H1 (cell line): Measurements from ENCODE around the gene CD164. TPM values are rescaled to one million over a fixed set of nuclear protein-coding genes. Genes with fewer than 3 reads are reported as not detected.

Experiments used
- CTCF ChIA-PET: fragments of 300-600 bp; sonication (Branson Sonifier 250); formaldehyde crosslinking; loops from one replicate; lab custom pipeline; 2021; ENCODE audit not compliant: partially characterized antibody; lab: Charles Lee
- POLR2A ChIA-PET: fragments of 300-600 bp; sonication (Branson Sonifier 250); formaldehyde crosslinking; loops from one replicate; lab custom pipeline; 2021; ENCODE audit warnings: inconsistent platforms; ENCODE audit not compliant: partially characterized antibody; lab: Charles Lee
- DNase-seq, 2 experiments: peaks; one replicate each; pipeline versions ENCODE4 v3.0.0 to v3.0.0-alpha.2; 2010 to 2022; ENCODE audit warnings: low spot score in 2 of 2, low read depth in 1 of 2, mixed read lengths in 1 of 2
- FAIRE-seq: peaks from 2 replicates; lab custom pipeline; 2011; peaks lifted over from hg19 to GRCh38; lab: Jason Lieb, UNC
- H2AFZ ChIP-seq: 2 replicates; pipeline ENCODE4 v1.8.1; 2012; ENCODE audit warnings: low read length, inconsistent platforms
- H2AK5ac ChIP-seq: 2 replicates; pipeline ENCODE4 v1.6.1; 2013; ENCODE audit warnings: low read depth, low read length
- H2BK120ac ChIP-seq: replicated peaks from 2 replicates; pipeline ENCODE3; 2013; ENCODE audit warnings: low read depth, low read length, inconsistent platforms
- H2BK12ac ChIP-seq: 2 replicates; pipeline ENCODE4 v1.6.1; 2013; ENCODE audit warnings: low read depth, low read length
- H2BK15ac ChIP-seq: 2 replicates; pipeline ENCODE4 v1.6.1; 2013; ENCODE audit warnings: low read length
- H2BK20ac ChIP-seq: 2 replicates; pipeline ENCODE4 v1.6.1; 2013; ENCODE audit warnings: low read length
- H2BK5ac ChIP-seq: 2 replicates; pipeline ENCODE4 v1.6.1; 2013; ENCODE audit warnings: low read depth, low read length
- H3K14ac ChIP-seq: 2 replicates; pipeline ENCODE4 v1.6.1; 2013; ENCODE audit warnings: inconsistent platforms; ENCODE audit not compliant: insufficient read length
- H3K18ac ChIP-seq: 2 replicates; pipeline ENCODE4 v1.6.1; 2013; ENCODE audit warnings: low read length; ENCODE audit errors: extremely low read depth
- H3K23ac ChIP-seq: 2 replicates; pipeline ENCODE4 v1.6.1; 2013; ENCODE audit warnings: inconsistent platforms; ENCODE audit not compliant: insufficient read length
- H3K23me2 ChIP-seq: 2 replicates; pipeline ENCODE4 v1.6.1; 2013; ENCODE audit warnings: low read depth, low read length
- H3K27ac ChIP-seq: 2 replicates; pipeline ENCODE4 v1.6.1; 2011; ENCODE audit warnings: low read depth, low read length, inconsistent platforms
- H3K27me3 ChIP-seq, 4 experiments: replicated peaks in 1 of 4; 1 replicate in 1 of 4; 2 replicates in 3 of 4; pipeline versions ENCODE4 v1.6.1 to v1.8.1; 2011 to 2013; ENCODE audit warnings: low read length in 3 of 4, mild to moderate bottlenecking in 3 of 4, inconsistent platforms in 2 of 4, mixed read lengths in 2 of 4, moderate library complexity in 1 of 4; ENCODE audit not compliant: control insufficient read depth in 3 of 4, insufficient read depth in 3 of 4; ENCODE audit errors: extremely low read depth in 1 of 4
- H3K36me3 ChIP-seq, 4 experiments: 2 replicates each; pipeline versions ENCODE4 v1.6.1 to v1.8.1; 2011 to 2013; ENCODE audit warnings: mild to moderate bottlenecking in 4 of 4, low read length in 3 of 4, moderate library complexity in 2 of 4, control low read depth in 1 of 4, inconsistent platforms in 1 of 4; ENCODE audit not compliant: insufficient read depth in 4 of 4, control insufficient read depth in 2 of 4
- H3K4ac ChIP-seq: replicated peaks from 2 replicates; pipeline ENCODE3; 2013; ENCODE audit warnings: low read length, low read depth, mixed read lengths, inconsistent platforms; ENCODE audit not compliant: insufficient read length
- H3K4me1 ChIP-seq, 4 experiments: replicated peaks in 1 of 4; 1 replicate in 1 of 4; 2 replicates in 3 of 4; pipeline versions ENCODE4 v1.6.1 to v1.8.1; 2011 to 2013; ENCODE audit warnings: low read length in 3 of 4, inconsistent platforms in 2 of 4, mixed read lengths in 1 of 4; ENCODE audit not compliant: insufficient read depth in 4 of 4, control insufficient read depth in 3 of 4
- H3K4me2 ChIP-seq, 2 experiments: 2 replicates each; pipeline versions ENCODE4 v1.6.1 to v1.8.1; 2011 to 2013; ENCODE audit warnings: low read depth in 2 of 2, low read length in 2 of 2, control low read depth in 1 of 2, inconsistent platforms in 1 of 2, mild to moderate bottlenecking in 1 of 2; ENCODE audit not compliant: insufficient read depth in 1 of 2
- H3K4me3 ChIP-seq, 4 experiments: fragments of 200-600, 300-600 bp in 1 of 4; sonication (generic), shearing (Covaris generic), sonication (Bioruptor Twin) in 1 of 4; 2 replicates each; pipeline versions ENCODE4 v1.5.1 to v1.8.1; 2011 to 2016; ENCODE audit warnings: low read length in 4 of 4, low read depth in 3 of 4, control low read depth in 2 of 4, inconsistent platforms in 2 of 4, mild to moderate bottlenecking in 2 of 4, mixed read lengths in 1 of 4, moderate library complexity in 1 of 4; ENCODE audit not compliant: insufficient read depth in 2 of 4; ENCODE audit errors: extremely low read depth in 1 of 4
- H3K56ac ChIP-seq: replicated peaks from 2 replicates; pipeline ENCODE3; 2013; ENCODE audit warnings: low read depth, mild to moderate bottlenecking, mixed read lengths, low read length, inconsistent platforms; ENCODE audit not compliant: insufficient read length
- H3K79me1 ChIP-seq: 2 replicates; pipeline ENCODE4 v1.6.1; 2013; ENCODE audit warnings: low read depth, low read length, control low read depth
- H3K79me2 ChIP-seq, 2 experiments: 2 replicates each; pipeline versions ENCODE4 v1.6.1 to v1.8.1; 2012 to 2013; ENCODE audit warnings: low read length in 2 of 2, mild to moderate bottlenecking in 2 of 2, inconsistent platforms in 1 of 2; ENCODE audit not compliant: insufficient read depth in 2 of 2, control insufficient read depth in 1 of 2
- H3K9ac ChIP-seq, 4 experiments: replicated peaks in 1 of 4; 1 replicate in 1 of 4; 2 replicates in 3 of 4; pipeline versions ENCODE4 v1.6.1 to v1.8.1; 2011 to 2013; ENCODE audit warnings: low read depth in 3 of 4, low read length in 3 of 4, control low read depth in 2 of 4, mild to moderate bottlenecking in 2 of 4, moderate library complexity in 2 of 4, inconsistent platforms in 1 of 4; ENCODE audit errors: extremely low read depth in 1 of 4
- H3K9me3 ChIP-seq, 2 experiments: 2 replicates each; pipeline versions ENCODE4 v1.6.1 to v1.8.1; 2012 to 2013; ENCODE audit warnings: mild to moderate bottlenecking in 2 of 2, moderate library complexity in 2 of 2, control low read depth in 1 of 2, inconsistent platforms in 1 of 2, low read depth in 1 of 2, low read length in 1 of 2, mixed read lengths in 1 of 2; ENCODE audit not compliant: insufficient read depth in 2 of 2
- H4K20me1 ChIP-seq, 2 experiments: replicated peaks in 1 of 2; 2 replicates each; pipeline versions ENCODE3 to v1.8.1; 2011 to 2013; ENCODE audit warnings: inconsistent platforms in 2 of 2, low read length in 2 of 2, mild to moderate bottlenecking in 1 of 2; ENCODE audit not compliant: insufficient read depth in 2 of 2, control insufficient read depth in 1 of 2
- H4K5ac ChIP-seq: 2 replicates; pipeline ENCODE4 v1.6.1; 2013; ENCODE audit warnings: low read length, low read depth, mixed read lengths, inconsistent platforms; ENCODE audit not compliant: insufficient read length
- H4K8ac ChIP-seq: 2 replicates; pipeline ENCODE4 v1.8.0; 2013; ENCODE audit warnings: mild to moderate bottlenecking, moderate library complexity, low read length, inconsistent platforms; ENCODE audit not compliant: insufficient read depth; ENCODE audit errors: extremely low read depth
- H4K91ac ChIP-seq: replicated peaks from 2 replicates; pipeline ENCODE3; 2013; ENCODE audit warnings: low read length, mixed read lengths, inconsistent platforms; ENCODE audit not compliant: insufficient read length
- BCL11A ChIP-seq, 2 experiments: IDR thresholded peaks; one replicate each; pipeline ENCODE4 v1.6.1; 2011; ENCODE audit warnings: low read depth in 2 of 2, low read length in 2 of 2, mild to moderate bottlenecking in 2 of 2
- CBX8 ChIP-seq: fragments of 300-800, 300-1000 bp; sonication (generic); IDR thresholded peaks from 2 replicates; pipeline ENCODE4 v1.7.1; 2016; ENCODE audit warnings: low read depth, low read length, borderline replicate concordance
- CEBPB ChIP-seq: IDR thresholded peaks from 2 replicates; pipeline ENCODE4 v1.6.1; 2012; ENCODE audit warnings: low read depth, low read length
- CREB1 ChIP-seq: IDR thresholded peaks from 2 replicates; pipeline ENCODE4 v1.6.1; 2012; ENCODE audit warnings: inconsistent platforms
- CTCF ChIP-seq, 3 experiments: IDR thresholded peaks; 1 replicate in 2 of 3; 2 replicates in 1 of 3; pipeline versions ENCODE4 v1.5.1 to v1.6.1; 2011; ENCODE audit warnings: low read length in 3 of 3, mild to moderate bottlenecking in 3 of 3, inconsistent platforms in 2 of 3, low read depth in 1 of 3, moderate library complexity in 1 of 3; ENCODE audit not compliant: insufficient read depth in 1 of 3; ENCODE audit errors: control extremely low read depth in 1 of 3
- MAFK ChIP-seq: IDR thresholded peaks from 2 replicates; pipeline ENCODE4 v1.6.1; 2012; ENCODE audit warnings: low read depth, mild to moderate bottlenecking, improper control_type of control experiment, low read length
- POLR2A ChIP-seq, 2 experiments: IDR thresholded peaks; 1 replicate in 1 of 2; 2 replicates in 1 of 2; pipeline ENCODE4 v1.6.1; 2011; ENCODE audit warnings: low read depth in 2 of 2, low read length in 2 of 2, mild to moderate bottlenecking in 2 of 2; ENCODE audit errors: control extremely low read depth in 1 of 2
- RNF2 ChIP-seq: fragments of 200-900, 300-1000 bp; sonication (generic); IDR thresholded peaks from 2 replicates; pipeline ENCODE4 v1.7.1; 2016; ENCODE audit warnings: borderline replicate concordance, low read depth, mild to moderate bottlenecking, antibody characterized with exemption, low read length; ENCODE audit not compliant: poor library complexity, severe bottlenecking; ENCODE audit errors: missing control alignments
- SAP30 ChIP-seq: fragments of 300-600 bp; sonication (generic); IDR thresholded peaks from 2 replicates; pipeline ENCODE4 v1.7.1; 2012; ENCODE audit warnings: low read length, moderate library complexity, mild to moderate bottlenecking, inconsistent platforms; ENCODE audit not compliant: insufficient read depth, insufficient replicate concordance
- SP4 ChIP-seq: IDR thresholded peaks from 2 replicates; pipeline ENCODE4 v1.6.1; 2012; ENCODE audit warnings: low read length, inconsistent platforms
- TAF1 ChIP-seq: IDR thresholded peaks from 2 replicates; pipeline ENCODE4 v1.6.1; 2011; ENCODE audit warnings: mild to moderate bottlenecking, low read depth, low read length
- WGBS, 2 experiments: shearing (Covaris generic) in 1 of 2; methylation state at CpG; one replicate each; pipeline versions ENCODE4 v1.1.6 to v1.1.7; 2013 to 2015; ENCODE audit warnings: low lambda C conversion rate in 2 of 2, mixed read lengths in 2 of 2, inconsistent platforms in 1 of 2, low coverage in 1 of 2, missing lambda C conversion rate in 1 of 2; ENCODE audit not compliant: insufficient replicate concordance in 2 of 2, insufficient coverage in 1 of 2, insufficient read length in 1 of 2; ENCODE audit errors: extremely low coverage in 1 of 2, missing lambda C conversion rate in 1 of 2; 5-methylcytosine and 5-hydroxymethylcytosine counted together
- polyA plus RNA-seq, 7 experiments: library from polyadenylated mRNA; depleted of rRNA in 3 of 7; stranded (reverse) in 5 of 7; unstranded in 2 of 7; fragments of >200 nt in 5 of 7; fragments of 200-250 nt in 2 of 7; gene quantifications; 1 replicate in 5 of 7; 2 replicates in 1 of 7; 4 replicates in 1 of 7; pipeline versions ENCODE4 v1.2.1 to v1.2.3, GENCODE V29; 2011 to 2013; ENCODE audit warnings: missing spikeins in 2 of 7, mixed read lengths in 2 of 7
- total RNA-seq: library from RNA; stranded (reverse); fragmentation: NEBNext Ultra II Directional; extraction: Animal tissue kit (Norgen Biotek cat#: 25700); gene quantifications from 2 replicates; pipeline ENCODE4 v1.2.1, GENCODE V29; 2021

CD164 gene
- total and polyA plus RNA-seq, 2 of the 8 experiments (the other 6 are each of a cell fraction or from before 2014, with no cell fraction given) = 69.3 to 94.3 TPM

DNA sequence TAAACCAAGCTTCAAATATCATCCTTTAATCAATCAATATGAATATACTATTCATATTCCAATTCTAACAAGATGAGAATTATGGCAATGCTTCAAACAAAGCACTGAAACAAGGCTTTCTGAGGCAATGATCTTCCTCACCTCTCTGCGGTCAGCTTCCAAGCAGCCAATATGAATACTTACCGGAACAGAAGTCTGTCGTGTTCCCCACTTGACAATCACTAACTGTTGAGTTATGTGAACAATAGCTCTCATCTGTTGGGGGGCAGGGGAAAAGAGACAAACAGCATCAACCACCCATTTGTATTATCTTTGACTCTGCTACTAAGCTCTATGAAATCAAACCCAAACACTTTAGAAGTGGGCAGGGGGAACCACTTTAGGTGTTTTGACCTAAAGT is 4.5 kb downstream of the CD164 start:
- Histone ChIP-seq H2BK20ac (no peak overlapping the region), H3K79me1 (no peaks in the 10 kb centered on the region)
- TF ChIP-seq CEBPB (no peak), CREB1 (no peak), RNF2 (no peak), CBX8 (no peak), MAFK (no peak), TAF1 (no peak), SAP30 (no peak), CTCF (IDR thresholded peaks at IDR 0.05; ENCODE audit: control extremely low read depth in 1 of 3, insufficient read depth in 1 of 3, low read depth in 1 of 3, low read length in 3 of 3) (no peak), BCL11A (IDR thresholded peaks at IDR 0.05; ENCODE audit: low read depth in 2 of 2, low read length in 2 of 2) (no peak), SP4 (no peak), POLR2A (IDR thresholded peaks at IDR 0.05; ENCODE audit: control extremely low read depth in 1 of 2, low read depth in 2 of 2, low read length in 2 of 2) (no peak)
- TF ChIP-seq, all 59 proteins: peak for 0
- no peak overlapping the region for H3K18ac ChIP-seq
- H3K4me2 ChIP-seq = no peak overlapping the region
- FAIRE-seq (no peak), DNase-seq (no peak)
- no peaks in the 10 kb centered on the region; a peak in 1 of 7 replicates for H3K4me1 ChIP-seq
- H3K9ac ChIP-seq = no peak overlapping the region
- H3K36me3 ChIP-seq = peaks cover 20 to 58% (median 40%) of the 10 kb centered on the region in 4 experiments
- ChIA-PET POLR2A (interaction anchor here (1.1 to 1.5 kb wide), 2 partner anchors 10 to 25 kb away, joined by 3 to 5 read pairs; no protein-coding TSS in a partner anchor), CTCF (interaction anchor here (1.1 to 2.1 kb wide), 4 partner anchors 19 to 194 kb away, joined by 3 to 9 read pairs (median 4); no protein-coding TSS in a partner anchor)
- no peak overlapping the region for H2BK12ac ChIP-seq
- no peak overlapping the region for H2BK15ac ChIP-seq
- H4K91ac ChIP-seq = no peak overlapping the region
- H3K4ac ChIP-seq = no peak overlapping the region
- H3K79me2 ChIP-seq = peaks cover 20 to 60% of the 10 kb centered on the region in 2 experiments
- H4K5ac ChIP-seq = no peak overlapping the region
- no peak overlapping the region for H3K56ac ChIP-seq
- no peak overlapping the region for H3K27ac ChIP-seq
- H2AK5ac ChIP-seq = no peak overlapping the region
- H2AFZ ChIP-seq = no peak overlapping the region
- no peak overlapping the region for H2BK5ac ChIP-seq
- H2BK120ac ChIP-seq = no peak overlapping the region
- no peak overlapping the region for H3K14ac ChIP-seq
- WGBS, 2 experiments = 97% methylated on average over 3 of the region's 3 CpGs; no CpG with 5 or more reads in 1 of the 2 experiments
- H3K9me3 ChIP-seq = no peaks in the 10 kb centered on the region
- H3K23ac ChIP-seq = no peak overlapping the region
- H3K23me2 ChIP-seq = peaks cover 4% of the 10 kb centered on the region; the same call in 1 of the 2 replicates
- H3K27me3 ChIP-seq = no peaks in the 10 kb centered on the region
- peaks cover 9 to 10% of the 10 kb centered on the region in 2 experiments for H4K20me1 ChIP-seq
- no peak overlapping the region for H4K8ac ChIP-seq
- no peak overlapping the region for H3K4me3 ChIP-seq
